ENCODE results near the gene CHD2. TPM values are rescaled to one million over a fixed set of nuclear protein-coding genes. Genes with fewer than 3 reads are reported as not detected.
A peak's percentile ranks its signal among the peaks of the same experiment; 100 is the strongest.

The CHD2 gene
- total and polyA plus RNA-seq, 10 of the 15 experiments (the other 5 are each of a cell fraction or from before 2014, with no cell fraction given), result 38.1 to 94.7 (median 63.3) TPM

DNA sequence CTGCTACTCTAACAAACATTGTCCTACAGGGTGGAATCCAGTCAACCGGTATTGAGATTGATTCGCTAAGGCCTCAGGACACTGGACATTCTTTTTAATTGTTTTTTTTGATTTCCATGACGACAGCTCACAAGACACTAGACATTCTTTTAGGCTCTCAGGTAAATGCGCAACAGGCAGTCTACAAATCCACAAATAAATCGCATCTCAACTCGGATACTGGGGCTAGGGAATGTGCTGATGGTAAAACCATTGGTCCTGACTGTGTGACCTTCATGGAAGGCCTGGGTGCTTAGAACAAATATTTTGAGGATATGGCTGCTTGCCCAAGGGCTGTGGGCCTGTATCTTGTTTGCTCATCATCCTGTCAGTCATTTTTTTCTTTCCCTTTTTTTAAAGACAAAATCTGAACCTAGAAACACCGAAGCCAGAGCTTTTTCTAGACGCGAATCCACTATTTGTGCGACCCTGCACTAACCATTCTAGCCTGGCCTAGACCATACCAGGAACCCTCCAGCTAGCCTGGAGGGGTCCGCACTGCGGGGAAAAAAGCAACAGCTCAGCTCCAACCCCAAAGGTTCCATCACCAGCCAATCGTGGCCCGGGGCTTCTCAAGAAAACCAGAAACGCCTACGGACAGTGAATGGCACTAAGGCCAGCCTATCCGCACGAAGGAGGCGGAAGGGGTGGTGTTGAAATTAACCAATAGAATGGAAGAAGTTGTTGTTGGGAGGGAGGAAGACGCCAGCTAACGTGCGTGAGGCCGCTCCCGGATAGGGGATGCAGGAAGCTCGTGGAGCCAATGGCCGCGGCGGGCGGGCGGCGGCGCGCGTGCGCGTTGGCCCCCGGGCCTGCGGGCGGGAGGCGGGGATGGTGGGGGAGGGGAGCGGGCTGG is 18.1 kb upstream of the CHD2 start (continued):
- TF ChIP-seq CBFB (IDR thresholded peaks at IDR 0.05; ENCODE audit: low read depth), result peak; percentile 73
- TF ChIP-seq WRNIP1 (IDR thresholded peaks at IDR 0.05; ENCODE audit: borderline replicate concordance, low read depth, low read length), result 0 out of 2 replicates have a peak, but pooled peaks have one; percentile 41
- peak; percentile 54 to 59; a peak in 3 of 4 replicates for TF ChIP-seq SRF (IDR thresholded peaks at IDR 0.05; ENCODE audit: low read depth in 2 of 2, low read length in 2 of 2)
- TF ChIP-seq, protein P1, sequence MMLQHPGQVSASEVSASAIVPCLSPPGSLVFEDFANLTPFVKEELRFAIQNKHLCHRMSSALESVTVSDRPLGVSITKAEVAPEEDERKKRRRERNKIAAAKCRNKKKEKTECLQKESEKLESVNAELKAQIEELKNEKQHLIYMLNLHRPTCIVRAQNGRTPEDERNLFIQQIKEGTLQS (IDR thresholded peaks at IDR 0.05; ENCODE audit: borderline replicate concordance, extremely low read depth, low read depth, low read length), result no peak
- TF ChIP-seq KLF5 (IDR thresholded peaks at IDR 0.05; ENCODE audit: partially characterized antibody), result peak; percentile 82
- TF ChIP-seq MEF2A (IDR thresholded peaks at IDR 0.05; ENCODE audit: insufficient read depth, low read depth, low read length), result 0 out of 2 replicates have a peak, but pooled peaks have one; percentile 22
- peak; percentile 23; the same call in 1 of the 2 replicates for TF ChIP-seq ZBTB40 (IDR thresholded peaks at IDR 0.05; ENCODE audit: borderline replicate concordance)
- TF ChIP-seq E4F1 (IDR thresholded peaks at IDR 0.05; ENCODE audit: borderline replicate concordance, partially characterized antibody), result peak; percentile 71
- 0 out of 2 replicates have a peak, but pooled peaks have one; percentile 80 for TF ChIP-seq HDGF (IDR thresholded peaks at IDR 0.05)
- peak; percentile 92 for TF ChIP-seq CHD2 (IDR thresholded peaks at IDR 0.05; ENCODE audit: borderline replicate concordance, low read depth, low read length)
- no peak for TF ChIP-seq ZNF384 (IDR thresholded peaks at IDR 0.05; ENCODE audit: borderline replicate concordance, low read depth, low read length)
- peak; percentile 23; the same call in 1 of the 2 replicates for TF ChIP-seq SIN3A (IDR thresholded peaks at IDR 0.05; ENCODE audit: low read depth, low read length)
- peak; percentile 93 for TF ChIP-seq TAF1 (IDR thresholded peaks at IDR 0.05; ENCODE audit: borderline replicate concordance, low read depth, low read length)
- TF ChIP-seq, protein P2, sequence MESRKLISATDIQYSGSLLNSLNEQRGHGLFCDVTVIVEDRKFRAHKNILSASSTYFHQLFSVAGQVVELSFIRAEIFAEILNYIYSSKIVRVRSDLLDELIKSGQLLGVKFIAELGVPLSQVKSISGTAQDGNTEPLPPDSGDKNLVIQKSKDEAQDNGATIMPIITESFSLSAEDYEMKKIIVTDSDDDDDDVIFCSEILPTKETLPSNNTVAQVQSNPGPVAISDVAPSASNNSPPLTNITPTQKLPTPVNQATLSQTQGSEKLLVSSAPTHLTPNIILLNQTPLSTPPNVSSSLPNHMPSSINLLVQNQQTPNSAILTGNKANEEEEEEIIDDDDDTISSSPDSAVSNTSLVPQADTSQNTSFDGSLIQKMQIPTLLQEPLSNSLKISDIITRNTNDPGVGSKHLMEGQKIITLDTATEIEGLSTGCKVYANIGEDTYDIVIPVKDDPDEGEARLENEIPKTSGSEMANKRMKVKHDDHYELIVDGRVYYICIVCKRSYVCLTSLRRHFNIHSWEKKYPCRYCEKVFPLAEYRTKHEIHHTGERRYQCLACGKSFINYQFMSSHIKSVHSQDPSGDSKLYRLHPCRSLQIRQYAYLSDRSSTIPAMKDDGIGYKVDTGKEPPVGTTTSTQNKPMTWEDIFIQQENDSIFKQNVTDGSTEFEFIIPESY (IDR thresholded peaks at IDR 0.05), result peak; percentile 8; the same call in 1 of the 2 replicates
- TF ChIP-seq PML (IDR thresholded peaks at IDR 0.05; ENCODE audit: low read length), result peak; percentile 99
- peak; percentile 66 to 84 for TF ChIP-seq BHLHE40 (IDR thresholded peaks at IDR 0.05; ENCODE audit: borderline replicate concordance in 1 of 2, low read depth in 2 of 2, low read length in 1 of 2)
- TF ChIP-seq SUZ12 (IDR thresholded peaks at IDR 0.05; ENCODE audit: unreplicated experiment), result no peak
- TF ChIP-seq NFYB (IDR thresholded peaks at IDR 0.05; ENCODE audit: insufficient read depth, low read depth, low read length), result peak; percentile 92
- TF ChIP-seq SMAD1 (IDR thresholded peaks at IDR 0.05; ENCODE audit: low read depth, partially characterized antibody), result peak; percentile 94

Measured in GM12878 (cell line).